NT2/D1 (cell line): ENCODE measurements around the gene UNC80.

ENCODE experiments used
- SUZ12 ChIP-seq: IDR thresholded peaks from 2 replicates; pipeline ENCODE4 v1.6.1; 2011; ENCODE audit not compliant: insufficient read length, insufficient read depth; ENCODE audit errors: extremely low read depth
- ZNF274 ChIP-seq: IDR thresholded peaks from 2 replicates; pipeline ENCODE4 v1.6.1; 2011; ENCODE audit warnings: mild to moderate bottlenecking, low read depth, low read length

- TF ChIP-seq ZNF274 (no peak), SUZ12 (no peak)
These were observed 101.0 kb downstream of the UNC80 start for GRCh38 chr2:209872675-209873074.
